ENCODE results near the gene TYK2. TPM values are rescaled to one million over a fixed set of nuclear protein-coding genes. Genes with fewer than 3 reads are reported as not detected.
"Not testable (repeated sequence)": the region's sequence is repeated elsewhere in the genome, so short reads cannot be mapped to it uniquely, and the experiment has no call there.

Gene TYK2
- total and polyA plus RNA-seq, 9 of the 15 experiments (the other 6 are each of a cell fraction or from before 2014, with no cell fraction given), result 15.0 to 182 (median 85.9) TPM

- TF ChIP-seq MEF2D (tag; conservative IDR thresholded peaks at IDR 0.05; ENCODE audit: low read depth), result no peak
- TF ChIP-seq ELK3 (CRISPR knock-in tag; IDR thresholded peaks at IDR 0.05), result no peak
- no peak for TF ChIP-seq L3MBTL2 (IDR thresholded peaks at IDR 0.05)
These were observed 4.2 kb upstream of the TYK2 start (continued) for GRCh38 chr19:10384580-10384979.

GRCh38 chr19:10383223-10383499 is 2.8 kb upstream of the TYK2 start:
- H3K9me3 ChIP-seq (replicated peaks; ENCODE audit: control insufficient read depth, insufficient read depth, low read depth, low read length); H3K9me1 ChIP-seq (ENCODE audit: control insufficient read depth, insufficient read depth, low read length); H3K4me3 ChIP-seq; H3K27ac ChIP-seq (ENCODE audit: extremely low read depth, low read depth, low read length); H3K27me3 ChIP-seq (ENCODE audit: control insufficient read depth in 2 of 2, insufficient read depth in 2 of 2, low read length in 2 of 2); ATAC-seq; FAIRE-seq; H3K4me2 ChIP-seq (ENCODE audit: insufficient read depth, low read length); BruUV-seq (replicated peaks); CTCF ChIA-PET (ENCODE audit: low intra/inter-chr PET ratio); in situ Hi-C loops (cut with MboI); DNase-seq (ENCODE audit: extremely low read depth in 1 of 4, low spot score in 3 of 4); H3K36me3 ChIP-seq (ENCODE audit: control insufficient read depth, insufficient read depth, low read length); H3K9ac ChIP-seq (ENCODE audit: insufficient read depth in 1 of 2, low read depth in 2 of 2, low read length in 2 of 2); H4K20me1 ChIP-seq (replicated peaks; ENCODE audit: control insufficient read depth, insufficient read depth, low read length); intact Hi-C loops (cut with micrococcal nuclease); H2AFZ ChIP-seq (ENCODE audit: low read depth, low read length): not testable (repeated sequence)
- POLR2A ChIA-PET, result interaction anchor here (0.7 to 0.8 kb wide), 2 partner anchors 12 to 115 kb away, joined by 3 to 4 read pairs; no protein-coding TSS in a partner anchor
- Histone ChIP-seq H3K79me2 (ENCODE audit: control insufficient read depth, insufficient read depth, low read length) (peaks cover 28% of the 10 kb centered on the region), H3K4me1 (replicated peaks in 1 of 2; ENCODE audit: control insufficient read depth in 2 of 2, insufficient read depth in 2 of 2, low read length in 2 of 2) (peaks cover 8 to 16% of the 10 kb centered on the region in 2 experiments; a peak in 4 of 5 replicates)
- WGBS (ENCODE audit: insufficient coverage, low coverage, missing lambda C conversion rate), result 82% methylated on average over 6 of the region's 8 CpGs

Measured in K562 (cell line).